Forelimb muscle (tissue), 1 donor: Measurements from ENCODE around the gene PSAT1. TPM values are rescaled to one million over a fixed set of nuclear protein-coding genes. Genes with fewer than 3 reads are reported as not detected.

ENCODE experiments used
- DNase-seq: peaks from one replicate; pipeline ENCODE4 v3.0.0-alpha.2; 2013; ENCODE audit warnings: low read depth
- polyA plus RNA-seq: library from polyadenylated mRNA; unstranded; fragments of 120-200 nt; gene quantifications from one replicate; pipeline ENCODE4 v1.2.1, GENCODE V29; 2013; ENCODE audit not compliant: insufficient read length

PSAT1 gene
- polyA plus RNA-seq, 1 donor, result 28.7 TPM

DNA sequence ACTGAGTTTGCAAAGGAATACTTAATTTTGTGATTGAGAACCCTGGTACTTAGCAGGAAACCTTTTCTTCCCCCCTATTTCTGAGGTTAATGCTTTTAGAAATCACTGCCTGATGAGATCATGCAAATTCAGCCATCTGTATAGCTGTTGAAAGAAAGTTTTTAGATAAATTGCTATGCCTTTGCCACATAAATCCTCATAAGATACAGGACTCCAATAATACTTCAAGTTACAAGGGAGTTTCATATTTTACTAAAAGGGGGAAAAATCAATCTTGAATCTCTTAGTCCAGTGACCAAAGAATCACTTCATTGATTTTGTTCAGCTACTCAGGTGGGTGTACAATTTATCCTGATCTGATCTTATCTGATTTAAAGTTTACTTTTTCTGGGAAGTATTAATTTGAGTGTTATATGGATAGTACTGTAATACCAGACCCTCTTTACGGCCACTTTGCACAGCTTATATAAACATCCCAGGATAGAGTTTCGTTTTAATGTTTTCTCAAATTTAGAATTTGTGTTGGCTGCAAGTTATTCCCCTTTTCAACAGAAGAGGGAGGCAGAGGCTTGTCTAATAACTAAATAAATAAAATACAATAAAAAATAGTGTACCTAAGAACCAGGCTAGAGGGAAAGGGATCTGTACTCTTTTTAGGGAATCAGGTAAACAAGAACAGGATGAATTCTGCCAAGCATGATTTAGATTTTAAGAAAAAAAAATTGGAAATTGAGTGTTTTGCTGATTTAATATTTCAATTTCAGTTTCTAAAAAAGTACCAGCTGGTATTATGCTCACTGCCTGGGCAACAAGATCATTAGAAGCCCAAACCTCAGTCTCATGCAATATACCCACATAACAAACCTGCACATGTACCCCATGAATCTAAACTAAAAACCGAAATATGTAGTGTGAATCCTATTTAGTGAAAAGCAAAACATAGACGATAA lies 69.1 kb downstream of the PSAT1 start:
- DNase-seq, result no peak

DNA sequence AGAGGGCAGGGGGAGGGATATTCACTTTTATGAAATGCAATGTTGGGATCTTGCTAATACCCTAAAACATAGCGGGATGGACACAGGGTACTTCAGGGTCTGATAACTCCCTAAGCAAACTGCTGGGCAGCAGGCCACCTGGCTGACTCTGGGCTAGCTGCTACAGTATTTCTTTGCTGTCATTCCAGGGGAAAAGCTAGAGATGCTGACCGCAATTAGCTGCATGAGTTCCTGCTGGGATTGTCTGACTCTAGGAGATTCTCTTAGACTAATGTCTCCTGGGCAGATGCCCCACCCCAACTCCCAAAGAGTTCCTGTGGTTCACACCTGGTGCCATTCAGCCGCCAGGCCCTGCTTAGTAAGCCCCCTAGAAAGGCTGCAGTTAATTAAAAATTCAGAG lies 69.9 kb downstream of the PSAT1 start:
- DNase-seq, result no peak

DNA sequence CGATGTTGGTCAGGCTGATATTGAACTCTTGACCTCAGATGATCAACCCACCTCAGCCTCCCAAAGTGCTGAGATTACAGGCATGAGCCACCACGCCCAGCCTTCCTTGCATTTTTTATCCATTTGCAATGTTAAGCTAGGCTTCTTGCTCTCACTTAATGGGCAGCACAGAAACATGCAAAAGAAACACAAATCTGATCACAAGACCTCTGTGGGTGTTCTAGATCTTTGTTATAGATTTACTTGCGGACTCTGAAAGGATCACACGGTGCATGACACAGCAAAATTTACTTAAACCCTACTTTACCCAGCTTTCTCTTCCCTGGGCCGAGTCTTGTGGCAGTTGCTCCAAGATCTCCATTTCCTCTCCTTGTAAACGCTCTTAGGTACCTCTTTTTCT lies 71.3 kb downstream of the PSAT1 start:
- DNase-seq, result no peak

DNA sequence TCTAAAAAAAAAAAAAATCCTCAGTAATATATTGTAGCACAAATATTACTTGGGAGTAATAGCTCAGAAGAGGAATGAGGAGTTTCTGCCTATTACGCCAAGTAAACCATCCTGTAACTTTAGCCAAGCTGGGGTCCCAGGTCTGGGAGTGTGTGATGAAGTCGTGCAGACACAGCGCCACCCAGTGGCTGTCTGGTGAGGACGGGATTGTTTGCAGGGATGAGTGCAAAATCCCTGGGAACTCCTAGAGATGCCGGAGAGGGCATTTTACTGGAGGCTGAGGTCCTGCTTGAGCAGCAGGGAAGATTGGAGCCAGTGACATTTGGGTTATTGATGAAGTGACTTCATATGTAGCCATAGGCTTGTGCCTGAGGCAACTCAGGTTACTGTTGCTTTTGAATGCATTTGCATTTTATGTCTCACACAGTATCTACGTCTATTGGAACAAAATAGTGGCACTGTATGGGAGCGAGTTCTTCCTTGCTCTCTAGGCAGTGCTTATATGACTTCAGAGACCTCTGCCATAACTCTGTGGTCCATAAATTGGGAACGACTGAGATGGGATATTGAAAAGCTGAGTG lies 72.8 kb downstream of the PSAT1 start:
- DNase-seq, result no peak

DNA sequence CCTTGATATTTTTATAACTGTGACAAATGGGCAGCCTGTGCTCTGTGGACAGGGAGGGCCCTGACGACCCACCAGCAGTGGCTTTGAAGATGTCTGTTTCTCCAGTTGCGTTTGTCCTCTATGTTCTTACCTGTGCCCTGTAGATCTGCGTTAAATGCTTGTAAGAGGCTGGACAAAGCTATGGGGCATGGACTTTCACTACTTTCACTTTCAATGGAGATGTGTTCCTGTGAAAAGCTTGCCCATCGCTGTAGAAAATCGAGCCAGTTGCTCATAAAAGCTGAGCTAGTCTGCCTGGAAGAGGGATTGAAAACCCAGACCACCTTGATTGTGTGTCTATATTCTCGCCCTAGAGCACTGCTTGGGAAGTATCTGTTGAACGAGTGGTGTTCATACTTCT lies 74.1 kb downstream of the PSAT1 start:
- DNase-seq, result no peak

DNA sequence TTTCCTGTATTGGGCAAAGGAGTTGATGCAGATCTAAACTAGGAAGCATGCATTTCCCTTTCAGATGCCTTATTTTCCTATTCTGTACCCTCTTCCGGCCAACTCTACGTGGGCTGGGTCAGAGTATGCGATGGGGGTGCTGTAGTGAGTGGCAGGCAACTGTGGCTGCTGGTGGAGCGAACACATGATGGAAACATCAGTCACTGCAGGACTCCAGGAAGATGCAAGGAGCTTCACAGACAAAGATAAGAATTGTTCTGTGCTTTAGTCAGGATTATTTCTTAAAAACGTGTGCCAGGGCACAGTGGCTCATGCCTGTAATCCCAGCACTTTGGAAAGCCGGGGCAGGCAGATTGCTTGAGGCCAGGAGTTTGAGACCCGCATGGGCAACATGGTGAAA lies 75.1 kb downstream of the PSAT1 start:
- DNase-seq, result no peak

Other genes starting within 250 kb of the PSAT1 start
- 16.0 TPM for gene CEP78, start 61.0 kb upstream of the PSAT1 start, polyA plus RNA-seq